GM19351 (cell line): ENCODE measurements around the gene AOPEP.

ENCODE experiments used
- ATAC-seq: cut with Tn5 transposase; IDR thresholded peaks from one replicate; pipeline ENCODE4 v1.9.1; 2021; ENCODE audit warnings: mild to moderate bottlenecking, moderate library complexity; ENCODE audit not compliant: unreplicated experiment

AOPEP gene, protein sequence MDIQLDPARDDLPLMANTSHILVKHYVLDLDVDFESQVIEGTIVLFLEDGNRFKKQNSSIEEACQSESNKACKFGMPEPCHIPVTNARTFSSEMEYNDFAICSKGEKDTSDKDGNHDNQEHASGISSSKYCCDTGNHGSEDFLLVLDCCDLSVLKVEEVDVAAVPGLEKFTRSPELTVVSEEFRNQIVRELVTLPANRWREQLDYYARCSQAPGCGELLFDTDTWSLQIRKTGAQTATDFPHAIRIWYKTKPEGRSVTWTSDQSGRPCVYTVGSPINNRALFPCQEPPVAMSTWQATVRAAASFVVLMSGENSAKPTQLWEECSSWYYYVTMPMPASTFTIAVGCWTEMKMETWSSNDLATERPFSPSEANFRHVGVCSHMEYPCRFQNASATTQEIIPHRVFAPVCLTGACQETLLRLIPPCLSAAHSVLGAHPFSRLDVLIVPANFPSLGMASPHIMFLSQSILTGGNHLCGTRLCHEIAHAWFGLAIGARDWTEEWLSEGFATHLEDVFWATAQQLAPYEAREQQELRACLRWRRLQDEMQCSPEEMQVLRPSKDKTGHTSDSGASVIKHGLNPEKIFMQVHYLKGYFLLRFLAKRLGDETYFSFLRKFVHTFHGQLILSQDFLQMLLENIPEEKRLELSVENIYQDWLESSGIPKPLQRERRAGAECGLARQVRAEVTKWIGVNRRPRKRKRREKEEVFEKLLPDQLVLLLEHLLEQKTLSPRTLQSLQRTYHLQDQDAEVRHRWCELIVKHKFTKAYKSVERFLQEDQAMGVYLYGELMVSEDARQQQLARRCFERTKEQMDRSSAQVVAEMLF

DNA sequence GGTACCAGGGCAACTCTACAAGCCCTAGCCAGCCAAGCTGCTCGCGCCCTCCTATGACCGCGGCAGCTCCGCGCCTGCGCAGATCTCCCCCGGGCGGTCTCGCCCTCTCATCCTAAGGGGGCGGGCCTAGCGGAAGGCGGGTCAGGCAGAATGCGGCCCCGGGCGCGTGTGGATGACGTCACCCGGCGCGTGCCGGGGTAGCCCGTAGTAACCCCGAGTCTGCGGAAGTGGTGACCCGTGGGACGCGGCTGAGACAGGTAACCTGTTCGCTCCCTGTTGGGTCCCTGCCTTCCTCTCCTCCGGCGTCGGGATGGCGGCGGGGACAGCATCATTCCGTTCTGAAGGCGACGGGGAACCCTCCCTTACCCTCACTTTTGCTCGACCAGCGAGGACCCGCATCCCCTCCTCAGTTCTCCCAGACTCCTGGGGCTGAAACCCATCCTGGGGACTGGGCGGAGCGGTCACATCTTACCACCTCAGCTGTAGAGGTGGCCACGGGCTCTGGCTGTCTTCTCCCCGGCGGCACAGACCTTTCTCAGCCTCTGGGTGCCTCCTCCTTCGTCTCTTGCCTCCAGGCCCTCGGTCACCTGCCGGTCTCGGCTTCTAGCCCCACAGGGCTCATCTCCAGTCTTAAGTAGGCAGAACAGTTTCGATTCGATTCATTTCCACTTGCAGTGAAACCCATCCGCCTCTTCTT, at the start of gene AOPEP:
TSS of gene AOPEP (plus strand) at position 205 of the 697 bp plus-strand sequence. CDS start 33,085 bp downstream, outside the sequence.
- ATAC-seq = peak; percentile 96

DNA sequence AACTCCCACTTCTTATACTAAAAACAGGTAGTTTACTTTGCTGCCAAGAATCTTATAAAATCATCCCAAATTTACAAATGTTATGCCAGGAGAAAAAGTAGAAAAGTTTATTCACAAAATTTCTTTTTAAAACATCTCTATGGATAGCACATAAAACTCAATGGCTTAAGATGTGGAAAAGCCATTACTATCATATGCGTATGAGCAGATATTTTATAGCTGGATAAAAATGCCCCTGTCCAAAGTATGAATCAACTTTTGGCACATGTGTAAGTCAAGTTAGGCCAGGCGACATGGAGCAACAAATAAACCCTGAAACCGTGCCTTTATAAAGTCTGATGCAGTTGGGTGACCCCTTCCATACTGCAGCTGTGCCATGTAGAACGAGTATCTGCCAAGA, 48.6 kb upstream of the AOPEP start:
- ATAC-seq = no peak

DNA sequence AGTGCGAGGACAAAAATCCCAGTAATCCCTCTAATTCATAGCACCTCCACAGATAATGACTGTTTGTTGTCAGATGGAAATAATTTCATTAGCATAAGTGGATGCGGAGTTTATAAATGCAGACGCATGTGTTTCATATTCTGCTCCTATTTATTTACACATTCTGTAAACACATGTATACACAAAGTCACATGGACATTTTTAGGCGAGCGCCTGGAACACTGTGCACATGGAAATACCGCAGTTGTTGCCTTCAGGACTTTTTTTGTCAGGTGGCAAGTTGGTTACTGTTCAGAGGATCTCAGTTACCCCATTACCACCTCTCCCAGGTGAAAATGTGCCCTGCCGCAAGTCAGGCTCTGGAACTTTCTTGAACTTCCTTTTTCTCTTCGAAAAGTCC, 46.9 kb upstream of the AOPEP start:
- no peak for ATAC-seq

DNA sequence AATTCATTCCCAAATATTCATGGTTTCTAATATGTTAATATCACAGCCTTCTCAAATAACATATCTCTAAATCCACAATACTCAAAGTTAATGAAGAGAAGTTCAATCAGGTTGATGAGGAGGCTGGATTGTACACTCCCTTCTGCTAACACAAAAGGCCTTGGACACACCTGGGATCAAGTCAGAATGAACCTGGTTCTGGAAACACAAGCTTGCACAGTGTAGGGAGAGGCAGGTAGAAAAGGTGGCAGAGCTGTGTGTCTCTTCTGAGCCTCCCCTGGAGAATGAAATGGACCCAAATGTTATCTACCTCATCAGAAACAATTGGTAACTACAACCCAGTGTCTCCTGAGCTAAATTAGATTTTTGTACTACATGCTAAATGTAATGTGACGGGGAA, 46.5 kb upstream of the AOPEP start:
- ATAC-seq = no peak

DNA sequence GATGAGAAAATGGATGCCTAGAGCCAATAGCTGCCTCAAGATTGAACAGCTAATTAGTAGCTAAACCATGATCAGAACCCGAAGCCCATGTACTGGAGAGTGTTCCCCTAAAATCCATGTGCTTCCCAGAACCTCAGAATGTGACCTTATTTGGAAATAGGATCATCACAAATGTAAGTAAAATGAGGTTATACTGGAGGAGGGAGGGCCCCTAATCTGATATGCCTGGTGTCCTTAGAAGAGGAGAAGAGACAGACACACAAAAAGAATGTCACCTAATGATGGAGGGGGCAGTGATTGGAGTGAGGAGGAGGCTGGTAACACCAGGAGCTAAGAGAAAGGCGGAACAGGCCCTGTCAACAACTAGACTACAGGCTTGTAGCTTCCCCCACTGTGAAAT, 45.9 kb upstream of the AOPEP start:
- ATAC-seq = no peak

DNA sequence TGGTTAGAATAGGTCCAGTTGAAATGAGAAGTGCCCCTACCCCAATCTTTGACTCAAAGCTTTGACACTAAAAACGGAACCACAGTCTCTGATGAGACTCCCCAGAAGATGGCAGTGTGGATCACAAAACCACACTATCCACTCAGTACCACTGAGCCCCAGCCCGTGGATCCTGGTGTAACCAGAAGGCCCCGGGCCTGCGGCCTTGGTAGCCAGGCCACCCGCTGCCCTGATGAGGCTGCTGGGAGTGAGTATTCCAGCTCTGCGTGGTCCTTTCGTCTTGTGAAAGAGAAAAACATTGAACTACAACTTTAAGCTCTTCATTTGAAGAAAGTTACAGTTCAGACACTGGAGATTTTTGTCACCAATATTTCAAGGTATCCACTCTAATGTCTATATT, 45.0 kb upstream of the AOPEP start:
- ATAC-seq = peak; percentile 69

DNA sequence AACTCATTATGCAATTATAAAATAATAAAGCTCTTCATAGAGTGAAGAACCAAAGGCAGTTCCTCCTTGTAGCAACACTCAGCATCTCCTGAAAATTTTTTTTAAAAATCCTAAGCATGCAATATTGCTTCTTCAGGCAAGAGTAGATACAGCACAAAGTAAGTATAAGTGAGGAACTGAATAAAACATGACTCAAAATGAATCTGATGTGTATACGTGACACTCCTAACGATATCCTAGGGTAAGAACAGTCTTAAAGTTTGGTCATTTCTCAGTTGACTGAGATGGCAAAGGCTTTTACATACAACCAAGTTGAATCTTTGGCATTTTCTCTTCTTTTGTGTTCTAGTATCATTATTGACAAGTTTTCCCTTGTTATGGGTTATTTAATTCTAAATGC, 41.1 kb upstream of the AOPEP start:
- ATAC-seq = no peak

DNA sequence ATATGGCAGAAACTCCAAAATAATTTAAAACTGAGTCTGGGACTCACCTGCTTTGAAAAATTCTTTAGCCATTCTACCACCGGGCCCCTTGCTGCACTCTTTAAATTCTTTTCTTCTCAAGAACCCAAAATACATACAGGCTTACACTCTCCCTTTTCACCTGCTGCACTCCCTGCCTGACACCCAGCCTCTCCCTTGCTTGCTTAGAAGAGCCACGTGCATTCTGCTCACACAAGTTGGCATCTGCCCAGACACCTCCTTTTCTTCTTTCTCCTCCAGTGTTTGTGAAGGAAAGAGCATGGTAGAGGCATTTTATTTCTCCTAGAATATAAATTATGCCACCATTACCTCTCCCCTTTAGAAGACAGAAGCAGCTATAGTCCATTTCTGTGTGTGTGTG, 39.0 kb upstream of the AOPEP start:
- ATAC-seq = no peak

DNA sequence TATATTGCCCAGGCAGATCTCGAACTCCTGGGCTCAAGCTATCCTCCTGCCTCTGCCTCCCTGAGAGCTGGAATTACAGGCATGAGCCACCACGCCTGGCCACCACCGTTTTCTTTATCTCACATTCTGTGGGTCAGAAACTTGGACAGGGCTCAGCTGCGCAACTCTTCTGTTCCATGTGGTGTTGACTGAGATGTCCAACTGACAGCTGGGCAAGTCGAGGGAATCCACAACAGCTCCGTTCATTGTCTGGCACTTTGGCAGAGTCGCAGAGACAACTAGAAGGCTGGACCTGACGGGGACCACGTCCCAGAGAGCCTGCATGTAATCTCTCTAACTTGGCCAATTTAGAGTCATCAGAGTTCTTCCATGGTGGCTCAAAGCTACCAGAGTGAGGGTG, 36.2 kb upstream of the AOPEP start:
- ATAC-seq = no peak

DNA sequence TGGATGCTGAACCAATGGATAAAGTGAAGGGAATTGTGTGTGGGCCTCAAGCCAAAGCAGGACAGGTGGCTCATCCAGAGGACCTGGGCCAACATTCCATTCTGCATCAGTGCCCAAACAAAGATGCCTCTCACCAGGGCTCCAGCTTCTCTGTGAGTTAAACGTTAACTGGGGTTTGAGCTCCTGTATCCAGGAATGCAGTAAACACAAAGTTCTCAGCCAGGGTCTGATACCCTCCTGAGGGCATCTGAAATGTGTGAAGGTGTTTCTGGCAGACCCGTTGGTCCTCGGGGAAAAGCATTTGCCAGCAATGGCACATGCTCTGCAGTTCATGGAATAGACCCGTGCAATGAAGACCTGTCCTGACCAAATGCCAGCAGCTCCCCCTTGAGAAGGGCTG, 33.9 kb upstream of the AOPEP start:
- no peak for ATAC-seq

DNA sequence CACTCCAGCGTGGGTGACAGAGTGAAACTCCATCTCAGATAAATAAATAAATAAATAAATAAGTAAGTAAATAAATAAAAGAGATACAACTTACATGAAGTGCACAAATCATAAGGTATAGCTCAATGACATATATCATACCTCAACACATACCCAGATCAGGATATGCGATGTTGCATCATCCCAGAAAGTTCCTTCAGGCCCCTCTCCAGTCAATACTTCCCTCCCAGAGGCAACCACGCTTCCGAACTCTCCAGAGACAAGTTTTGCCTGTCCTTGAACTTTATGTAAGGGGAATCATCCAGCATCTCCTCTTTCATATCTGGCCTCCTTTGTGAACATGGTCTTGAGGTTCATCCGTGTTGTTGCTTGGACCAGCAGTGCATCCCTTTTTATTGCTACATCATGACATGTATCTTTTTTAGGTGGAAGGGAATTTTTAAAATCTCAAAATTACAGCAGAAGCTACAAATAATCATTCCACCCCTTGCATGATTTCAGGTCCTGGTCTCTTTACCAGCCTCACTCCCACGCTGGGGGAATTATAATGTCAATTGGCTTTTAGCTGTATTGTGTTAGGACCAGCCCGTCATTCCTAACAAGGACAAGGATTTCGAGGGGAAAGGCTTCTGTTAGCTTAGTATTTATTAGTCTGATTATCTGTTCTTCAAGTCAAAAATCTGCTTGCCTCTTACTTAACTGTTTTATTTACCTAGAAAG, 32.9 kb upstream of the AOPEP start:
- ATAC-seq = no peak

DNA sequence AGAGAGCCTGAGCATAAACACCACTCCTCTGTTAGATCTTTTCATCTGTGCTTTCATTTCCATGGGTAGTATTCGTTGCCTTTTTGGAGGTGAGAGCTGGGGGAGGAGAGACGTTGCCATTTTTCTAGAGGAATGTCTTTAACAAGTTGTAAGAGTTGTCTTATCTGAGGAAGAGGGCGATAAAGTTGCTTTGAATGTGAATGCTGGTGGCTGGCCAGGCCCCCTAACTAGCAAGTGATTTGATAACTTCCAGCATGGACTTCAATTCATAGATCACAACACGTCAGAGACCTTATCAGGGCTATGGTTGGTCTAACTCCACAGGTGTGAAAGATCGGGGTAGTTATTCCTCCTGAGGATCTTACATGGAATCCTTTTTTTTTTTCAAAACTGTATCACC, 30.0 kb upstream of the AOPEP start:
- no peak for ATAC-seq

DNA sequence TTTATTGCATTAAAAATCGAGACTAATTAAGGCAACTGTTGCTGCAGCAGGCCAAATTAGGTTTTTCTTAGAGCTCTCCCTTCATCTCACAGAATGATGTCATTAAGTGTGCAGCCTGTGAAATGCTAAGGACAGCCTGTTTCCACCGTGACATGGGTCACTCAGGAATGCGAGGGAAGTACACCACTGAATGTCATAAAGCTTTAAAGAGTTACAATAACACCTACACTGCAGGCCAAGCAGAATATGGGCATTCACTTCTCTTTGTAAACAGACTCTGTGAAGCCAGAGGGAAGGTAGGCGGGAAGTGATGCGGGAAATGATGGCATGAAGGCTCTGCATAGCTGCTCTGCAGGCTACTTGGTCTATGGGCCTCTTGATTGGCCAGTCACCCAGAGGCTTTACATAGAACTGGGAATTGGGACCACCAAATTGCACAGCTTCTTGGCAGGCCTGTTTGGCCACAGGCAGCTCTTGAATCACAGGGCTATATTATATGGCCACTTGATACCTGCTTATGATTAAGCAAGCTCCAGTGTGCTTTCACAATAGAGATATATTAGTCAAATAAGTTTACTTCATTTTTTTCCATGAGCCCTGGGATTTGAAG, 28.4 kb upstream of the AOPEP start:
- no peak for ATAC-seq

DNA sequence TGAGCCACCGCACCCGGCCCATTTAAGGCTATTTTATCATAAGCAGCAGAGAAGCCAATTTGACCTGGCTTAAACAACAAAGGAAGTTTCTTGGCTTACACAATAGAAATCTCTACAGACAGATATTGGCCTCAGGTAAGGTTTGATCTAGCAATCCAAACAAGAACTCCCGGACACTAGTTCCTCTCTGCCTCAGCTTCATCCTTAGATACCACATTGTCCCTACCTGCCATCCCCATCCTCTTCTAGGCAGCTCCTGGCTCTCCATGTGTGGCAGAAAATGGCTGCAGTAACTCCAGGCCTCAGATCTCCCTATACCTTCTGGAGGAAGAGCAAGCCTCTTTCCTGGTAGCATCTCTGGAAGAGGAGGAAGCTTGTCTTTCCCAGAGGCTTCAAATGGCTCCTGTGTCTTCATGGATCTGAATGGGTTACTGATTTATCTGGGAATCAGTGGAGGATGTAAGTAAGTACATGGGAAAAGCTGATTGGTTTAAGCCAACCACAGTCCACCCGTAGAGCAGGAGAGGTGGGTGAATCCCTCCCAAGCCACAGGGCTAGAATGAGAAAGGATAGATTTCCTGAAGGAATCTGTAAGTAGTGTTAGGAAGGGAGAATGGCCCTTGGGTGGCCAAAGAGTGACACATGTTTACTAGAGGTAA, 26.7 kb upstream of the AOPEP start:
- ATAC-seq = no peak

DNA sequence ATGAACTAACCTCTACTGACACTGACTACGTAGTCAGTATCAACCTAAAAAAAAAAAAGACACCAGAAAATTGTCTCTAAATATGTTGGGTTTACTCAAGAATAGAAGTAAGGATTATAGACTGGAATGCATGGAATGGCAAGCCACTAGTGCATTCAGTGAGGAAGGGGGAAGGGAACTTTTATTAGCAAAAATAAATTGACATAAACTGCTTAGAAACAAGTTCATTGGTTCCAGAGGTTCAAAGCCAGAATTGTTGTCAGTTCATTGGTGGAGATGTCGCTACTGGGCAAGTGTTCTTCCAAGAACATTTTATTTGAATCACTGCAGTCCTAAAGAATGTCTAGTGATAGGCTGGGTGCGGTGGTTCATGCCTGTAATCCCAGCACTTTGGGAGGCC, 26.1 kb upstream of the AOPEP start:
- no peak for ATAC-seq

DNA sequence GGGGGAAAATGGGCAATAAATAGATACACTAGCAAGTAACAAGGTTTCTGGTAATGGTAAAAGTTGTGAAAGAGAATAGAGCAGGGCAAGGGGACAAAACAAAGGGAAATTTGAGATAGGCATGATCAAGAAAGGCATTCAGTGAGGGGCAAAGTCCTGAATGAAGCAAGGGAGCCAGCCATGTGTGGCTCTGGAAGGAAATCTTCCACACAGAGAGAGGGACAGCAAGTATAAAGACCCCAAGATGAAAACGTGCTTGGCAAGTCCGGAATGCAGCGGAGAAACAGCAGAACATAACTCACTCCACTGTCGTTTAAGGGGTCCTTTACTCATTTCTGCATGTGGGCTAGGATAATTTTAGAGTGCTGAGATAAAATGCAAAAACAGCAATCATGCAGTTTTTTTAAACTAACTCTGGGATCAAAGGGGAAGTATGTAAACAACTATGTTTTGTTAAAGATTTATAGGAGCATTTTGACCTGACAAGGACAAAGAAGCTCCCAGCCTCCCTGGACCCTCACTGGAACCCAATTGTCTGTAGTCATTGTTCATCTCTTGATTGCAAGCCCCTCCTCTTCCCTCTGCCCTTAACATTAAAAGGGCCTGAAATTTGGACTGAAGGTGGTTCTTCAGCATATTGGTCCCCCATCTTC, 22.9 kb upstream of the AOPEP start:
- ATAC-seq = no peak

DNA sequence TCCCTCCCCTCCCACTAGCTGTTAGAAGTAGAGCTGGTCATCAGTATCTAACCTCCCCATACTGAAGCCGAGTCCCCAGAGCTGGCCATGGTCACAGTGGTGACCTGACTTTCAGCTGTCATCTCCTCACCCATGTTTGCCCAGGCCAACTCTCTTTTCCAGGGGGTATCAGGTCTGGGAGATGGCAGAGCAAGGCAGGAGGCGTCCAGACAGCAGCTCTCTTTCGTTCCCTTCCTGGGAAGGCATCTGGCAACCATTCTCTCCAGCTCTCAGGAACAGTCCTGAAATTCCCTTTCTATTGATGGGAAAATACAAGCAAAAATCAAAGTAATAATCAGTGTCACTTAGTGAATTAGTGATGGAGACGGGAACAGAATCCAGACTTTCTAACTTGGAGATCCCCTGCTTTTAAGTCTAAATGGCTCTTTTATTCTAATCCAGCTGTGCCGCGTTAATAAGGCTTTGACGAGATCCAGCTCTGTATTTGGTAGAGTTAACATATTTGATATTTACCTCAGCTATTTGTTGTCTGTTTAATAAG, 21.3 kb upstream of the AOPEP start:
- no peak for ATAC-seq

DNA sequence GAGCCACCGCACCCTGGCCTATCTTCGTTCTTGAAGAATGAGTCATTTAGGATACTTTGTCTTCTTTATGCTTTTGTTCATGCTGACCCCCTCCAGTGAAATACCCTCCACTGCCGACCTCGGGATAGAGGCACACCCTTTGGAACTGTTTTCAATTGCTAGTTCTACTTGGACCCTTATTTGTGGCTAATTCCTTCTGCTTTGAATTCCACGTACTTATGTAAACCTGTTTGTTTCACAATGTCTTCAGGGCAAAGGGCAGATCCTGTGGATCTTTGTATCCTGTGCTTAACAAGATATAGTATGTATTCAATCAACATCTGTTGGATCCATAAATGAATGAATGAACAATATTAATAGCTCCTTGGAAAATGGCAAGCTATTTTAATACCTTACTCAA, 19.6 kb upstream of the AOPEP start:
- ATAC-seq = no peak
